HG02588 (cell line): ENCODE measurements around the gene COL19A1.
A peak's percentile ranks its signal among the peaks of the same experiment; 100 is the strongest.

Experiments used
- ATAC-seq: cut with Tn5 transposase; IDR thresholded peaks from one replicate; pipeline ENCODE4 v1.9.1; 2021; ENCODE audit warnings: mild to moderate bottlenecking, moderate library complexity; ENCODE audit not compliant: unreplicated experiment

COL19A1 gene

DNA sequence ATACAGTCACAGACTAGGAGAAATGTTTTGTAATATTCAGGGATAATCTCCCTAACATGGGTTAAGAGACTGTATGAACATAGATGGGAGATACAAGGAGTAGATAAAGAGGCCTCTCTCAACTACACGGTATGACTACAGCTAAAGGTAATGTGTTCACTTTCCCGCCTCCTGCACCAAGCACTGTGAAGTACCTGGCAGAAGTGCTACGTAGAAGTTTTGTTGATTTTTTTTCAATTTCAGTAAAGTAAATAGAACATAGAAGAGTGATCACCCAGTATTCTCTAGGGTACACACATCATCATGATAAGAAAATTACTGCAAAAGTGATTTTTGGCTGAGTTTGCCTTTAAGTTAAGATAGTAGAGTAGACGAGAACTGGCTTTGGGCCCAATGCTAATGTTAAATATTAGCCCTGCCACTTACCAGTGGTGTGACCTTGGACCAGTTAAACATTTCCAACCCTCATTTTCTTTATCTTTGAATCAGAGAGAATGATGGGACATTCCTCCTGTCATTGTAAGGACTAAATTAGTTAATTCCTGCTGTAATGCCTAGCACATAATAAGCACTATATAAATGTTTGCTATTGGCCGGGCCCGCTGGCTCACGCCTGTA, 253.0 kb downstream of the COL19A1 start:
- no peak for ATAC-seq

DNA sequence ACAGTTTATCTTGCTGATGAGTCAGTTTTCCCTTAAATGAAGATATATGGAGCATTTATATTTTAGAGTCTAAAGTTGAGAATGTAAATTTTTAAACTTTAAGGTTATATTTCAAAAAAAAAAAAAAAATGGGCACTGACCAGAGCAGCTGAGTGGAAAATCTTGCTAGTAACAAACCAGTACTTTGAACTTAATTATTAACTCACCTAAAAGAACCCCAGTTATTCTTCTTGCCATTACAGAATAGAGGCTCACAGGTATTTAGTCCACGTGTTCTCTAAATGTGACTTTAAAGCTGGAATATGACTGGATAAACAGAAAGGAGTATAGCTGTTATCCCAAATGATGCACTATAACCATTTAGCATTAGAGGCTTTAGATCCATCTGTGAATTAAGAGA, 258.1 kb downstream of the COL19A1 start:
- peak; percentile 49 for ATAC-seq

DNA sequence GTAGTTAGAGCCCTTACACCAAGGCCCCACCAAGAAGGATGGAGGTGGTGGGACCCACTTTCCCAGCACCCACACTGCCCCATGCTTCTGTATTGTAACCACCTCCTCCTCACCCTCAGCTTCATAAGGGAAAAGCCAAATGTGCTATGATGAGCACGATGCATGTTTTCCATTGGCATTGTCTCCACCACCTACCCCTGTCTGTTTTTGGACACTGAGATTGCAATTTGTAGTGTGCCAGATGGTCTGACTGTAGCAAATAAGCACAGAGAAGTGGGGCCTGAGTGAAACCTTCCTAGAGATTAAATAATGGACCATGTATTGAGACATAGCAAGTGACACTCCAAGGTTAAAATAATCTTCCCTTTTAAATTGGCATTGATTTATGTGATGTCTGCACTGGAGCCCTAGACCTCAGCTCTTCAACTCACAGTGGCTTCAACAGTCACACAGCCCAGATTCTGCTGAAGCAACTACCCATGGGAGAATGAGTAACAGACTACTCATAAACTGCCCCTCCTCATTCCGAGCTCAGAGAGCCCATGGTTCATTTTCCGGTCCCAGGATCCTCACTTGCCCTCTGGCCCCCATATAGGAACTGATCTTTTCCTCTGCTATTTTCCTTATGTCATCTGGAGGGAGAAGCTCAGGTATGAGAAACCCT, 258.7 kb downstream of the COL19A1 start:
- no peak for ATAC-seq

DNA sequence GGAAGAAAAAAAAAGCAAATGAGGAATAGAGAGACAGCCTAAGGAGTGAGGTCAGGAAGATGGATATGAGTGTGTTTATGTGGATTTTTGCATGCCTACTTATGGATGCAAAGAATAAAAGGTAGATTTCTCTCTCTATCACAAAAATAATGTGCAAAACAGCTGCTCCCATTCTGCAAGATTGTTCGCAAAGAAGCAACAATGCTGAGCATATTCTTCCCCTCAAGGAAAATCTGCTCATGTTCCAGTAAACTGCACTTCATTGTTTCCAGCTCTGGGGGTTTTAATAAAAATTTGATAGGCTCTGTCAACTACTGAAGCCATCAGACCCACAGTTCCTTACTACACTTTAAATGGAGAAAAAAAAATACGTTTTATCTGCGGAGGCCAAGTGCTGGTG, 259.2 kb downstream of the COL19A1 start:
- no peak for ATAC-seq

DNA sequence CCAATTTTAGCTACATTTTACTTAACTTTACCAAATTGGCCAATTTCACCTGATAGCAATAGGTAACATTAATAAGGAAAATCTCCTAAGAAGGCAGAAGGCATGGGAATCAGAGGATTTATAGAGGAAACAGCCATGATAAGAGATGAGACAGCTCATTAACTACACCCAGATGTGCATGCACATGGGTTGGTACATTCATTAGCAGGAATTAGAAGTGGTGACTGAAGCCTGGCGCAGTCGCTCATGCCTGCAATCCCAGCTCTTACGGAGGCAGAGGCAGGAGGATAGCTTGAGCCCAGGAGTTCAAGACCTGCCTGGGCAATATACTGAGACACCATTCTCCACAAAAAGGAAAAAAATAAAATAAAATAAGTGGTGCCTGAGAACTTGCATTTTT, 263.0 kb downstream of the COL19A1 start:
- ATAC-seq, result no peak

DNA sequence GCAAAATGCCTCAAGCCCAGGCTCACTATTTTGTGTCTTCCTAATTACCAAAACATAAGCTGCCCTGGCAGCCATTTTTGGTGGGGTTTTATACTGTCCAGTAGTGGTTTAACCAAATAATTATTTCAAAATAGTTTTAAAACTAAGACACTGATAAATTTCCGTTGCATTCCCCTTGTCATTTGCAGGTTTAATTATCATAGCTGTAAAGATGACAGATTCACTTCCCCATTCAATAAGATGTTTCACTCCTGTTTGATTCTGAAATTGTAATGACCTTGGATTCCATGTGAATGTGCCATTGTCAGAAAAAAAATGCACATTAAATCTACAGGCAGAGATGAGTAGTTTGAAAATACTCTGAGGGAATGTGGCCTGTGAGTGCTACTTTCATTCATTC, 264.5 kb downstream of the COL19A1 start:
- no peak for ATAC-seq

DNA sequence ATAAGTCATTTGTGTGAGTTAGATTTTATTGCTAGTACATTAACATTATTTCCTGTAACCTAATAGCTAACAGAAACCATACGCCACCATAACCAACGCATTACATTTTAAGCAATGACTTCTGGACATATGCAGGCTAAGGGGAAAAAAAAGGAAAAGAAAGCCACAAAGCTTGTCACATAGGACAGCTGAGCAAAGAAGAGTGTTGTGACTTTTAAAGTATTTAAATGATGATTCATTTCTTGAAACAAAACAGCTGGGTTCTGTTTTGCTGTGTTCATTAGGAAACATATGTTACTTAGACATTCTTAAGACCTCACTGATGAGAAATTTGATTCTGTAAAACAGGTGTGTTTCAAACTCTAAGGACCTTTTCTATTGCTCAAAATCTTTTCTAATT, 265.2 kb downstream of the COL19A1 start:
- peak; percentile 95 for ATAC-seq

DNA sequence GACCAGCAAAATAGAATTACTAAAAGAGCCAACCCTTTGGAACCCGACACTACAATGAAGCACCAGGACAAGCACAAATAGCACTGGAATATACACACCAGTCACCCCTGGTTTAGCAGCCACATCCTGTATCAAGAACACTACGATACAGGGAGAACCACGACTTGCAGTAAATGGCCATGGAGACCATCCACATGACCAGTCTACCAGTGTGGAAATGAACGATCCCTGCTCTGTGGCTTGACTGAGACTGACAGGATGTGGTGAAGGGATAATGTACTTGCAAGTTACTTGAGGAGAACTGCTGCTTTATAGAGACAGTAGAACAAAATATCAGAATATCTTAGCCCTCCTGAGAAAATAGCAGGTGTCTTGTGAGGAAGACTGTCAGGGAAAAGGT, 266.9 kb downstream of the COL19A1 start:
- ATAC-seq, result no peak

DNA sequence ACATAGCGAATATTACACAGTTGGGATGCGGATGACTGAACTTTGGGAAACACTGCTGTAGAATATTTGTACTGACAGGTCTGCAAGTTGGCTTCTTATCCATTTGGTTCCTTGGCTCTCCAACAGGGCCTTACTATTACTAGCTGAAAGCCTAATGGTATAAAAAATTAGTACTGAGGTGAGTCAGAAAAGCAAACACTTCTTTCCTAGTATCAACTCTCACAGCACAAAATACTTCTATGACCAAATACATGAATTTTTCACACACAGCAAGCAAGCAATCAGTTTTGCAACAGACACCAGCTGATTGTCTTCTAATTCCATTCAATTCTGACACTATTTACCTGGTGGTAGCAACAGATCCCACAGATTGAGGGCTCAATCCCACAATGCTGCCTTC, 268.2 kb downstream of the COL19A1 start:
- ATAC-seq, result no peak

DNA sequence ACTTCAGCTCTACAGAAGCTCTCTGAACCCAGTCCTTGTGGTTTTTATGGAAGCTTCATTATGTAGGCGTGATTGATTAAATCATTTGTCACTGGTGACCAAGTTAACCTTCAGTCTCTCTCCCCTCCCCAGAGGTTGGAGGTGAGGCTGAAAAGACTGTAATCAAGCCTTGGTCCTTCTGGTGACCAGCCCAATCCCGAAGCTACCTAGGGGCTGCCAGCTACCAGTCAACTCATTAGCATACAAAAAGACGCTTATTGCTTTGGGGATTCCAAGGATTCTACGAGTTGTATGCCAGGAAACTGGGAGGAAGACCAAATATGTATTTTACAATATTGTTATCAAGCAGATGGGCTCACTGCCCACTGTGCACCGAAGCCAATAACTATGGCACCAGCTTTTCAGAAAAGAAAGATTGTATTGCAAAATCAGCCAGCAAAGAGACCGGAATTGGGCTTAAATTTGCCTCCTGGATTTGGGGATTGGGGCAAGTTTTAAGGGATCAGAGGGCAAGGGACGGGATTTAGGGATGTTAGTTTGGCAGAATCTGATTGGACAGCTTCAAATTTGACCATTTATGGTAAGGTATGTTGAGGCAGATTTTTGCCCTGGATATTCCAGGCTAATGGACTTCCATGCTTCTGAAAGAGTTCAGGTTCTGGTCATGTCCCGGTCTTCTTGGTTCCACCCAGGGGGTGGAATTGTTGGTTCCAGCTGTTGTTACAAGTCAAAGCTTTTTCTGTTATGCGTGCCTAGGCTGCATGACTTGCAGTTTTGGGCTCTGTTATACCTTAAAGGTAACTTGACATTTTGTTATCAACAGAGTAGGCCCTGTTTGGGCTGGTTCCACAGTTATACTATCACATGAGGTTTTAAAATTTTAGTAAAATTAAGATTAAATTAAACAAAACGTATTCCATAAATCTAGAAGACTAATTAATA, 269.1 kb downstream of the COL19A1 start:
- ATAC-seq, result no peak

DNA sequence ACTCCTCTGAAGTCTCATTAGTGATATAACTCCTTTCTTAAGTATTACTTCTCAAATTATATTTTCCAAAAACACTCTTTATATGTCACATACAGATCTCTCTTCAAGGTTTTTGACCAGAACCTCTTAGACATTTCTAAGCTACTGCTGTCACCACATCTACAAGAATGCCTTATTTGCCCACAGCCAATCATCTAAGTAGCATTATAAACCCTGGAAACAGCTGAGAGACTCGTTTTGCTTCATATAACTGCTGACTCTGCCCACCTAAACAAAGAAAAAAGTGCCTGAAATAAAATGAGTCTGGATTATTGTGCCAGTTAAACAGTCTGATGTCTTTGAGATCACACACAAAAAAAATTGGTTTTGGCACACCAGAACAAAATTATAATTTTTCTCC, 270.6 kb downstream of the COL19A1 start:
- ATAC-seq, result no peak

DNA sequence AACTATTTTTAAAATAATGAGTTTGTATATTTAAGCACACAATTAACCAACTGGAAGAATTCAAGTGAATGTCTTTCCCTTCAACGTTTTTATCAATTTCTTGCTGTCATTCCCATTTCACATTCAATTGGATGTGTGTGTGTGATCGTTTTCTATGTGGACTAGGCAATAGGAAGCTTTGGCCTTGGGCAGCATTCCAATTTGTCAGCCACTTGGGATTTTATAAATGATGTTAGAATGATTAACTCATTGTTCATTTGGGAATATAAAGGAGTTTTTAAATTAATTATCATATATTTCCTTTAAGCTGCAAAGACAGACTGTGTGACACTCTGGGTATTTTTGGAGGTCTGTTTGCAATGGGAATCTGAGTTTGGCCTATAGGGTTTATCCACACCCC, 274.1 kb downstream of the COL19A1 start:
- ATAC-seq, result no peak

DNA sequence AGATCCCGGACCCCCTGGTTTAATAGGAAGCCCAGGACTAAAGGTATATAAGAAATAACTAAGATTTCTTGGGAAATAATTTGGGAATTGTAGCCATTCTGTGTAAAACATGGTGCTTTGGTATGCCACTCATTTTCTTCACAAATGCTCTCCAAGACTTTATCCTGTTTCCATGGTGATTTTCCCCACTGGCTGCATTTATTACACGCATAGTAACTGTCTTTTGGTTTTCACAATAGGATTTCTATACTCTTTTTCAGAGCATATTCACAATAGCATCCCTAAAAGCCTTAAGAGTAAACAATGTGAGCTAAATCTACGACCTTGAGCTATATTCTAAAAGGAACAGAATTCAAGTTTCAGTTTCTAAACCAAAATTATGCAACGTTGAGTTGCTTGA, 275.7 kb downstream of the COL19A1 start:
- no peak for ATAC-seq

DNA sequence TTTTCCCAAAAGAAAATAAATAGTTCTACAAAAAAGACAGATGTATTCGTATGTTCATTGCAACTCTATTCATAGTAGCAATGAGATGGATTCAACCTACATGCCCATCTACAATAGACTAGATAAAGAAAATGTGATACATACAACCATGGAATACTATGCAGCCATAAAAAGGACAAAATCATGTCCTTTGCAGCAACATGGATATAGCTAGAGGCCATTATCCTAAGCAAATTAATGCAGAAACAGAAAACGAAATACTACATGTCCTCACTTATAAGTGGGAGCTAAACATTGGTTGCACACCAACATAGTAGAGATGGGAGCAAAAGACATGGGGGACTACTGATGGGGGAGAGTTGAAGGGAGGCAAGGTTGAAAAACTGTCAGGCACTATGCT, 278.8 kb downstream of the COL19A1 start:
- ATAC-seq, result no peak

DNA sequence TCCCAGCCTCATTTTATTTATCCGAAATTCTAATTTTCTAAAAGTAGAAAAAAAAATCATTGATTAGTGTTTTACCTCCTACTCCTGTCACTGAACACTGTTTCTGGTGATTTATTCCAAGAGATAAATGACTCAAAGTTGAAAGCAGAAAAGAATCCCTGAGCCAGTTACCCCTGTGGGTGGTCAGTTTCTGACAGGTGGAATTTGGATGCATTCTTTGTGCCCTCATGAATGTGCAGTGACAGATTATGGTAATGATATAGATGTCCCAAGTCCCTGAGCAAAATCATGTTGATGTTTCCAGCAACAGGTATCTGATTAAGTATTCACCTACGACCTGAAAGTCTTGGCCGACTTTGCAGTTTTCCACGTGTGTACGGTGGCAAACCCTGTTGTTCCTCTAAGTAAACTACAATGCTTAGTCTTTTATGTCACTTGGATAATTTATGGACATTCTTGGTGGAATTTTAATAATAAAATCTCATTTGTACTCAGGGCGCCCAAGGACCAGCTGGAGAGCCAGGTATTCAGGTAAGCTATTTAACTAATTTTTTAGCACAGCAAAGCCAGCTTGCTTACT, 282.9 kb downstream of the COL19A1 start:
- ATAC-seq, result no peak

DNA sequence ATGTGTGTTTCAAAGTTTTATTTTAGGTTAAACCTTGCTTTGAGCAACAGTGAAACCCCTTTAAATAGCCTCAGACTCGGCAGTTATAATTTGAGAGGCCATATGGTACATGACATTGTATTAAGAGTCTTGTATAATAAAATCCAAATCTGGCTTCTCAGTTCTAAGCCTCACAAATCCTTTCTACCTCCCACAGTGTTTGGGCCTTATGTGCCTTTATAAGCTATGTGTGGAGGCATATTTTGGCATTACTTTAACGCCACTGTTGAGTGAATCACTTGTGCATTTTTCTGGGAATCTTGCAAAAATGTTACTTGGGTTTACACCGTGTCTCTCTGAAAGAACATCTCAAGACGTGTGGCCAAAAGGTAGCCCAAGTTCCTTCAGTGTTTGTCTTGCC, 284.2 kb downstream of the COL19A1 start:
- ATAC-seq, result no peak

DNA sequence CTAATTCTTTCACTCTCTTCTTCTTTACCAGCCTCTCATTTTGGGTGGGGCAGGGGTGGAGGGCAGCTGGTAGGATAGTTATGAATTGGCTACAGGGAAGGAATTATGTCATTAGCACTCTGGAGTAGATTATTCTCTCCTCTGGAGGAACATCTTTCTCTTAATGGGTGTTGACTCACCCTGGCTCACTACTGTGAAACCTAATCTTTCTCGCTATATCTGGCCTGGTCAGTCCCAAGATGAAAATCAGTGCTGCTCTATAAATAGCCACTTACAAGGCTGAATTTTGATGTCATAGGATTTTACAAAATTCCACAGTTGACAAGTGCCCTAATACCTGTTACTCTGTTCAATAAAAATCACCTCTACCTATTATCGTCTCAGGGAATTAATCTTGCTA, 285.3 kb downstream of the COL19A1 start:
- ATAC-seq, result no peak

DNA sequence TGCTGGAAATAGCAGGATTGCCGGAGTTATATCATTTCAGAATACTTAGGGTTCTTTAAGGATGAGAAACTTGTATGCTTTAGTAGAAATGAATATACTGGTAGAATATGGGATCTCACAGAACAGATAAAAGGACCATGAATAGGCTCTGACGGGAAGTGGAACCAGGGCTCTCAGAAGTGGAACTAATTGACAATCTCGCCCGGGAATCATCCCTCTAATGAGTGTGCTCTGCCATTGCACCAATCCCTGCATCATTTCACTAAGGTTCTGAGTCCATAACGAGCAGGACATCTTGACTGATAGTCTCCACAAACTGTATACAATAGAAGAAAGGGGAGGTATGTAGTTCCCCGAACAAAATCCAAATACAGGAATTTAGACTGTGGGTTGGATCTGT, 286.4 kb downstream of the COL19A1 start:
- no peak for ATAC-seq

DNA sequence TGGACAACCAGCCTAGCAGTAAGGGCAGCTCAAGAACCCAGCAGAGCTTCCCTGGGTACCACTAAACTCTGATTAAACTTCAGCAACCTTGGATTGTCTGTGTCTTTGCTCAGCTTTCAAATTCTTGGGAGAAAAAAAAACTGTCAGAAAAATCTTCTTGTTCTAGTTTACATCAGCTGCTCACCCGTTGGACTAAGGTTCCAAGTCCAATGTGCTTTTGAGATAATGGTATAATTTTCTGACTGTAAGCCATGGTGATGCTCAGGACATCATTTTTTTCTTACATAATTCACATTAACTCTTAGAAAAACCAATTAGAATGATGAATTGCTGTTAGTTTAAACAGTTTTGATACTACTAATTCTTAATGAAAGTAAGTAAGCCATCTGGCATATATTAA, 290.7 kb downstream of the COL19A1 start:
- no peak for ATAC-seq

DNA sequence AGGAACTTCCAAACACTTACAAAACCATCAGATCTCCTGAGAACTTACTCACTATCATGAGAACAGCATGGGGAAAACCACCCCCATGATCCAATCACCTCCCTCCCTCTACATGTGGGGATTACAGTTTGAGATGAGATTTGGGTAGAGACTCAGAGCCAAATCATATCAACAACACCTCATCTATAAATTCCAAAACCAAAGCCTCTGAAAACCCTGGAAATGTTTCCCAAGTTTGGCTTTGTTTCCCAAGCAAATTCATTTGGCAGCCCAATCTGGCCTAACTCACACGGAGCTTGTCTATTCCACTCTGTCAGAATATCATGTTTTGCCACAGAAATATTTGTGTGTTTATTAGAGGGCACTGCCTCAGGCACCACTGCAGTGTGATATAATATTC, 293.9 kb downstream of the COL19A1 start:
- no peak for ATAC-seq

DNA sequence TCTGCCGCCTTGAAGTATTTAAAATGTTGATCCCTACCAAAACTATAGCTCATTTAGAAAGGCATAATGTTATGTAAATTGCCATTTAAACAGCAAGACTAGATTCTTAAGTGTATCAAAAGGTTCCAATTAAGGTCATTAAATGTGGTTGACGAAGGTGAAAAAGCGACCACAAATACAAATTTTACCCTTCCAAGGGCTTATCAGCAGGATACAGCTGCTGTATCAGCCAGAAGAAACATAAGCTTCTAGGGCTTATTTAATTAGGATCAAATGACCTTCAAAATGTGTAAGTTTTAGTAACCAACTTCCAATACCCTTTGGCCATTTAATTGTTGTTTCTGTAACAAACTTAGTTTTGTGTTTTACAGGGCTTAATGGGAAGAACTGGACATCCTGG, 296.6 kb downstream of the COL19A1 start:
- no peak for ATAC-seq

DNA sequence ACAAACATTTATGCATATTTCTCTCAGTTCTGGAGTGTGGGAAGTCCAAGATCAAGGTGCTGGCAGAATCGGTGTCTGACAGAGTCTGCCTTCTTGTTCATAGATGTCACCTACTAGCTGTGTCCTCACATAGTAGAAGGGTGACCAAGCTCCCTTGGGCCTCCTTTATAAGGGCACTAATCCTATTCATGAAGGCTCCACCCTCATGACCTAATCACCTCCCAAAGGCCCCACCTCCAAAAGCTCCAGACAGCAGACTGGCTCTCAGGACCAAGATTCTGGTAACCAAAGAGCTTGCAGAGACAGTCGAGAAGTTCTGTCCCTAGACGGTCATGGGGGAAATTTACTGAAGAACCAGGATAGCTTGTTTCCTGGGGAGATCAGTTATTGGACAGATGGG, 297.4 kb downstream of the COL19A1 start:
- no peak for ATAC-seq
